GM21786 (cell line): Measurements from ENCODE around the gene SLC1A3.
"Not testable (repeated sequence)": the region's sequence is repeated elsewhere in the genome, so short reads cannot be mapped to it uniquely, and the experiment has no call there.

Experiments
- ATAC-seq: cut with Tn5 transposase; IDR thresholded peaks from one replicate; pipeline ENCODE4 v1.9.1; 2021; ENCODE audit not compliant: unreplicated experiment

SLC1A3 gene

DNA sequence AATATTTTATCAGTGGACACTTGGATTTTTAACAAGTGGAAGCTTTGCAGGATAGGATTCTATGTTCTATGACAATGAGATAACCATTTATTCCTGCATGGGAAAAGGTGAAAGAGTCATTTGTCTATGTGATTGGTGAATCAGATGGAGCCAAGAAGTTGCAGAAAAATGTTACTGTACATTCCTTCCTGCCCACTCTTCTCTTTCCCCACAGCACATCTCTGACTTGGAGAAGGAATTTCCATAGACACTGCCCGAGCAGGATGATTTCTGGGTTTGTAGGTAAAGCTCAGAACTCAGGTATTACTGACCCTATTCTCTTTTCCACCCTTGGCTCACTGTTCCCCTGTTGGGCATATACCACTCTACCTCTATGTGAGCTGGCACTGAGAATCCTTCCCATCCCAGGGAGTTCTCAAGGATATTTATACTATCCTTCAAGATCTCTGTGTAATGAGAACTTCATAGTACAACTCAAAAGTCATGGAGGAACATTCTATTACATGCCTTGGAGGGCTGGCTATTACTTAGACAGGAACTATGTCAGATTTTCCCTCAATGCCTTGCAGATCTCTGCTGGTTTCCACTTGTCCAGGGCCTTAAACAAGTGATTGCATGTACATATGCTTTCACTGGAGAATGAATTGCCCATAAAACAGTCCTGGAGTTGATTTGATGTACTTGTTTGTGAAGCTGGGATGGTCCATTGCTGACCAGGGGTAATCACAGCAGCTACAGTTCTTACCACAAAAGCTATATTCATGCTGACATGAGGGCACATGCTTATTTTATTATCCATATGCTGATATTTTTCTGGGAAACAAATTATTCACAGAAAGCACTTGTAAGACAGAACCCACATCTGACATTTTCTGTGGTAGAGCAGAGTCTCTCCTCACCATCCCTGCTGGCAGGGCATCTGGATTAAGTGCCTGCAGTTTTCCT, 24.1 kb downstream of the SLC1A3 start:
- no peak for ATAC-seq

GRCh38 chr5:36631154-36631553, 24.7 kb downstream of the SLC1A3 start:
- no peak for ATAC-seq

DNA sequence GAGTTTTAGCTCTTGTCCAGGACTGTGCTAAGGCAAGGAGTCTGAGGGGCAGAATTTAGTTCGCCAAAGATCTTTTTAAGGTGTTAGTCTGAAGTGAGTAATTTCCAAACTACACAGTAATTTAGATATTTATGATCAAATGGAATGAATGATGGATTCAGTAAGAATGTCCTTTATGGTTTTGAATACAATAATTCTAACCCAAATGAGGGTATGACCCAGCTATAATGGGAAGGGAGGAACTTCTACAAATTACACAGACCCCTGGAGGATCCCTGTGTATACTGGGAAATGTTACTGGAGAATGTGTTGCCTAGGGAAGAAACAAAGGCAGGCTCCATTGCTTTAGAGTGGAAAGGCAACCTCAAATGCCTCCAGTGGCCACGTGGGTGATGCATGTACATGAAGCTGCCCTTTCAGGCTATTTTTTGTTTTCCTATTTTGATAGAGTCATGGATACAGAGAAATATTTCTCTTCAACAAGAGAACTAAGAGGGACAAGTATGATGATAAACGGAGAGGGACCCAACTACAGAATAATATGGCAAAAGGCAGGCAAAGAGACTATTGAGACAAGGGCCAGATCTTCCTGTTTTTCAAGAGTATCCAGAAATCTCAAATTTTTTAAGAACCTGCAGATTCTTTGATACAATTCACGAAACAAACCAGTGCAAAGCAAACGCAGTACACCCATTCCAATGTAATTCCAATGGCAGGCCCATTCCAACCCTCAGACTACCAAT, 25.4 kb downstream of the SLC1A3 start:
- no peak for ATAC-seq

- ATAC-seq, result no peak
Measured at GRCh38 chr5:36632363-36632664, 25.9 kb downstream of the SLC1A3 start.

GRCh38 chr5:36635721-36636390, 29.4 kb downstream of the SLC1A3 start:
- no peak for ATAC-seq

DNA sequence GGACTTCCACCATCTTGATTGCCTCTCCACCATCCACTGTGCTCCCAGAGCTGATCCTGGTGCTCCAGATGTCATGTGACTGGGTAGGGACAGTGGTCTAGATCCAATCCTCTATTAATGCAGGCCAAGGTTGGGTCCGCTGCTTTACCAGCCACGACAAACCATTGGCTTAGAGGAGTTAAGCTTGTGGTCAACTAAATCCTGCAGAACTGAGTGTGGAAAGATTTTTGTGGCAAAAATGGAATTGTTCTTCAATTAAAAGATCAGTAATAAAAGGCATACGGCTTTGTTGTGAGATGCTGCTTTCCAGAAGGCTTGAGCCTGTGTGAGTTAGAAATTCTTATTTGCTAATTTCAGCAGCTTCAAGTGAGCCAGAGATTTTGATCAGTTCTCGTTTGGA, 30.7 kb downstream of the SLC1A3 start:
- no peak for ATAC-seq

- no peak for ATAC-seq
Measured at GRCh38 chr5:36637516-36637915, 31.1 kb downstream of the SLC1A3 start.

DNA sequence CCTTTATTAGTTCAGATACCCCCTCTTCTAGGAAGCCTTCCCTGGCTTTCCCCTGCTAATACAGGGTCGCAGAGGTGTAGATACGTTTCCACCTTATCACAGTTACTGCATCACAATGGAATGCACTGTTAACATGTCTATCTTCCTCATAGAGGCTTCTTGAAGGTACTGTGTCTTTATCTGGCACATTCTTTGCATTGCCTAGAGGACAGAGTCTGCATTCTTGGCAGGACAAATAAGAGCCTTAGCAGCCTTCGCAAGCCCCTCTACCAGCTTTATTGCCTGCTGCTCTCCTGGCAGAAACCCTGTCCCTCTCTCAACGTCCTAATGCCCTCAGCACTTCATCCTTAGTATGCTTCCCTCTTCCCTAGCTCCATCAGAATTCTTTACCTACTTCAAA, 31.6 kb downstream of the SLC1A3 start:
- ATAC-seq, result no peak

DNA sequence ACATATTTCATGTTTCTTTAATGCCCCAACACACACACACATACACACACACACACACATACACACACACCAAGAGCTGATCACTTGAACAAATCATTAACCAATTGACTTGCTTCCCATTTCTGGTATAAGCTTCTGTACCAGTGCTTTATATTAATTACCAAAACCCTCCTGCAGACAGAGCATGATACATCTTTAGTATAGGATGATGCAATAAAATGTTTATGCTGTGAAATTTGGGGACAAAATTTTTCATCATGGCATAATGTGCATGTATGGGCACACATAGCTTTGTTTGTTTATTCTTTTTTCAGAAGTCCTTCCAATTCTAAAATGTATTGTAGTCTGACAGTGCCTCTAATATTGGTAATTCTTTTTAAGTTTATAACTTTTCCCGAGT, 34.5 kb downstream of the SLC1A3 start:
- ATAC-seq, result no peak

- ATAC-seq, result no peak
Measured at GRCh38 chr5:36641431-36641830, 35.0 kb downstream of the SLC1A3 start.

DNA sequence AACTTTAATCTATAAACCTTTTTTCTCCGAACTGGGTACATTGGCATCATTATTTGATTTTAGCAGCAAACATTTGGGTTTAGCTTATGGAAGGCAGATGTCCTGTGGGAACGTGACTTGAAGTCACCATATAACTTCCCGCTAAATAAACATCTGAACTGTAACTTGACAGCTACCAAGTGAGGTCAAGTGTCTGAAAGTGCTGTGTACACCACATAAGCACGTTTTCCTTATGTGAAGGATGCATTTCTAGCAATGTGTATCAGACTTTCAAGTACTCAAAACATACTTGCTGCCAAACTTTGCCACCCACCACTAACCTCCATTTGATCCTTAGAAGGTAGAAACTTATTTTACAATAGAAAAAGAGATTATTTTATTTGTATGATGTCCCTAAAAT, 35.7 kb downstream of the SLC1A3 start:
- ATAC-seq, result no peak

DNA sequence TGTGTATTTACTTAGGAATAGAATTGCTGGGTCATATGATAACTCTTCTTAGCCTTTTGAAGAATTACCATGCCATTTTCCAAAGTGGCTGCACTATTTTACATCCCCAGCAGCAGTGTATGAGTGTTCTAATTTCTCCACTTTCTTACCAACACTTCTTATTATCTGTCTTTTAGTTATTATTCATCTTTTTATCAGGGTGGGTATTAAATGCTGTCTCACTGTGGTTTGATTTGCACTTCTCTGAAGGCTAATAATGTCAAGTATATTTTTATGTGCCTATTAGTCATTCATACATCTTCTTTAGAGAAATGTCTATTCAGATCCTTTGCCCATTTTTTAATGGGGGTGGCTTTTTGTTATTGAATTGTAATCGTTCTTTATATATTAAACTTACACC, 36.8 kb downstream of the SLC1A3 start:
- no peak for ATAC-seq

DNA sequence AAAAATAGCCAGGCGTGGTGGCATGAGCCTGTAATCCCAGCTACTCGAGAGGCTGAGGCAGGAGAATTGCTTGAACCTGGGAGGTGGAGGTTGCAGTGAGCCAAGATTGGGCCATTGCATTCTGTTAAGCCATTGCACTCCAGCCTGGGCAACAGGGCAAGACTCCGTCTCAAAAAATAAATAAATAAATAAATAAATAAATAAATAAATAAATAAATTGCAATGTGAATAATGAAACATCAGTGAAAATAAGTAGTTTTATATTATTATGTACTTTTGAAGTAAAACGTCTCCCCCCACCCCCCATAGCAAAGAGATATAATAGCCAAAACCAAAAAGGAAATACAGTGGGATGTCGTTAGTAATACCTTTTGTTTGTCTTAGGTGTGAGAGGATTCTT, 37.4 kb downstream of the SLC1A3 start:
- ATAC-seq, result not testable (repeated sequence)

DNA sequence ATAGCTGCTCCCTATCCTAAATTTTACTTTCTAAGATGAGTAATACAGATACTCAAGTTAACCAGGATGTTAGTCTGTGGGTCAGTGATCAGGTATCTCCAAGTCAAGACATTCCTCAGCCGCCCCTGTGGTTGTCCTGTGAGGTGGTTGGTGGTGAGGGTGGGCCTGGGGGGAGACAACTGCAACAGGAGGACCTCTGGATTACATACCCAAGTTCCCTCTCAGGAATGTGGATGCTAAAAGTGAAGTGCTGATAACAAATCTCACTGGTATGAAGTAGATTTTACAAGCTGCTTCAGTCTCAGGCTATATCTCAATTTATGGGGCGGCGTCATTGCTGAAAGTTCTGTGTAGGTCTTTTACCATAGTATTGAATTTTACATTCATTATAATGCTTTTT, 38.3 kb downstream of the SLC1A3 start:
- ATAC-seq, result no peak

GRCh38 chr5:36646100-36646499, 39.7 kb downstream of the SLC1A3 start:
- ATAC-seq, result no peak

DNA sequence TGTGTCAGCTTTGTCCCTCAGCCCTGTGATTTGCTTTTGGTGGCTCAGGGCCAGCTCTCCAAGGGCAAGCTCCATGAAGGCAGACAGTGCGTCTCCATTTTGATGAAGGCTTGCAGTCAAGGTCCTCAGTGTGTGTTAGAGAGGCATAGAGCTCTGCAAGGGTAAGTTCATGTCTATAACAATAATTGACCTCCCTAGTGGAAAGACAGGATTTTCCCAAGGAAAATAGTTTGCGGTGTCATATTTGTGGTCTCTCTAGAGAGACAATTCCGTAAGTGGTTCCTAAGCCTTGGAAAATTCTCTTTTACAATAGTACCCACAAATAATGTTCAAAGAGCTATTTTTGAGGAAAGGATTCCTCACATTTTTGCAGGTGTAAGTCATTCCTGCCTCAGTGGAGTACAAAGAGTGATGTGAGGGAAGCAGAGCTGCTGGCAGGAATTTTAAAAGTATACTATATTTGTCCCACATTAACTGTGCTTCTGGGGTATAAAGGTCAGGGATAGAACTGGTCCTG, 40.2 kb downstream of the SLC1A3 start:
- no peak for ATAC-seq

DNA sequence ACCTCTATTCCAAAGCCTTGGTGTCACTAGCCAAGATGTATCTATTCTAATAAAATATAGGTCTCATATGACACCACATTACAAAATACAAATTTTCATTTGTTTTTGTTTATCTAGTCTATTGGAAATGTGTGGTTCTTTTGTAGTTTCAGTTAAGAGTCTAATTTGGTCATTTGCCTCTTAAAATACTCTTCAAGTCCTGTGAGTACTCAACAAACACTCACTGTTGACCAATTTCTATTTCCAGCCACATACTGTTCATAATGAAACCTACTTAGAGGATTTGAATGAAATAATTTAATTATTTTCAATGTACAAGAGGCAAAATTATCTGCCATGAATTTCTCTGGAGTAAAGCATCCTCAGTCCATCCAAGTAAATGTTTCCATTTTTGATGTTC, 40.6 kb downstream of the SLC1A3 start:
- no peak for ATAC-seq

DNA sequence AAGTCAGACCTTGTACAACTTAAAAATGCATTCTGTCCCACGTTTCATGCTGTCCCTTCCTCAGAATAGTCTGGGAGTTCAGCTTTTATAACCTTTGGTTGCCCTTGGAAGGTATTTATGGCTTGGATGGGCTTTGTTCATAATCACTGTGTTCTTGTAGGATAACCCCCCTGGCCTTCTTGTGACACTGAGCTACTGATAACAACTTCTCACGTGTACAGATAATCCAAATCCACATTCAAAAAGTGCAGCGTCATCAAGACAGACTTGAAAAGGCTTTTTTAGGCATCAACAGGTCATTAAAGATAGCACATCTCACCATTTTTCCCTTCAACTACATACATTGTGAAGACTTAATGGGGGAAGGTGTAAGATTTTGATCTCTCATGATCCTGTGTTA, 42.0 kb downstream of the SLC1A3 start:
- ATAC-seq, result no peak

DNA sequence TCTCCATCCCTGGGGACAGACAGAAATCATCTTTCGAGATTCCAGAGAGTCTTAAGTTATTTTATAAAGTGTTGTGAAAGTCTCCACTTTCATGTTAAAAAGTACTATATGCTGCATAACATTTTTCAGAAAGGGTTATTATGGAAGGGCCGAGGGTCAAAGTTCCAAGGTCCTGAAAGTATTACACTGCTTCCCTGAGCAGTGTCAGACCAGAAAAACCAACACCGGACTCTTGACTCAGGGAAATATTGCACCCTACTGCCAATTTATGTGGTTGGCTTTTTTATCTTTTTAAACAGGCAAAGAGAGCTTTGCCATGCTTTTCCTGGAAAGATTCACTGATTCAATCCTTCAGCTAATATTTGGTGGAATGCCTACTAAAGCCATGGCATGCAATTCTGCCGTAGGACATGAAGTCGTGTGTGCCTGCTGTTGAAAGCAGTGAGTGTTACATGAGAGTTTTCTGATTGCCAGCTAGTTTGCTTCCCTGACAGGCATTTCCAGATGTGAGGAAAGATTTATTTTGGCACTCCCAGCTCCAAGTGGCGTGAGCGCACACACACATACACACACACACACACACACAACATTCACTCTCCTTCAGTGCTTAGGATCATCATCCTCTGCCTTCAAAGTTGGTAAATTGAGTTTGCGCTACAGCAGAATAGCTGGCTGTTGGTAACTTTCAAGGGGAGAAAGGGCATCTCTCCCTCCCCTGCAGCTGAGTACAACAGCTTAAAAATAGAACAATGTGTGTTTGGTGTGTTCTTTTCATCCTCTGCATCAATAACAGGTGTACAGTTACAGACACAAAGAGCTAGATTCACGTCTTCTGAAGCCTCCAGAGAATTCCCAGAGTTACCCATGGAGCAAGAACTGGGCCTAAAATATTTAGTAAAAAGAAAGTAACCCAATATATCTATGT, 45.6 kb downstream of the SLC1A3 start:
- no peak for ATAC-seq

- no peak for ATAC-seq
Measured at GRCh38 chr5:36653044-36653705, 46.8 kb downstream of the SLC1A3 start.
